ENCODE results near the gene SLC22A31.
A peak's percentile ranks its signal among the peaks of the same experiment; 100 is the strongest.

SLC22A31 gene

GRCh38 chr16:89210904-89211515 lies 10.7 kb upstream of the SLC22A31 start:
- no peaks in the 10 kb centered on the region for H3K9me3 ChIP-seq
- H3K27me3 ChIP-seq: peaks cover 0 to 20% of the 10 kb centered on the region in 2 donors
- no peak for TF ChIP-seq CTCF (IDR thresholded peaks at IDR 0.05)
- H3K27ac ChIP-seq: no peak overlapping the region
- intact Hi-C loops (cut with DNase I; ENCODE audit: low total_unique reads): loop anchor here (10.0 kb wide), 1 partner anchor 266 kb away; no protein-coding TSS in a partner anchor
- H3K36me3 ChIP-seq: no peaks in the 10 kb centered on the region
- H3K4me3 ChIP-seq: no peak overlapping the region
- DNase-seq: no peak
- peaks cover 0 to 9% (median 5%) of the 10 kb centered on the region in 4 donors for H3K4me1 ChIP-seq

GRCh38 chr16:89210165-89210903 lies 10.0 kb upstream of the SLC22A31 start:
- no peak overlapping the region for H3K4me3 ChIP-seq
- no peak for TF ChIP-seq CTCF (IDR thresholded peaks at IDR 0.05)
- H3K4me1 ChIP-seq: peaks cover 0 to 2% (median under 1%) of the 10 kb centered on the region in 4 donors
- no peaks in the 10 kb centered on the region for H3K36me3 ChIP-seq
- intact Hi-C loops (cut with DNase I; ENCODE audit: low total_unique reads): loop anchor here (10.0 kb wide), 1 partner anchor 266 kb away; no protein-coding TSS in a partner anchor
- peaks cover 0 to 20% of the 10 kb centered on the region in 2 donors for H3K27me3 ChIP-seq
- H3K9me3 ChIP-seq: no peaks in the 10 kb centered on the region
- no peak overlapping the region for H3K27ac ChIP-seq
- DNase-seq: no peak

- no peaks in the 10 kb centered on the region for H3K9me3 ChIP-seq
- no peaks in the 10 kb centered on the region for H3K4me1 ChIP-seq
- H3K27ac ChIP-seq: no peak overlapping the region
- H3K36me3 ChIP-seq: no peaks in the 10 kb centered on the region
- H3K4me3 ChIP-seq: no peak overlapping the region
- peaks cover 0 to 26% of the 10 kb centered on the region in 2 donors for H3K27me3 ChIP-seq
- intact Hi-C loops (cut with DNase I; ENCODE audit: low total_unique reads): loop anchor here (10.0 kb wide), 1 partner anchor 265 kb away; no protein-coding TSS in a partner anchor
- no peak for DNase-seq
- no peak for TF ChIP-seq CTCF (IDR thresholded peaks at IDR 0.05)
Measured at GRCh38 chr16:89209522-89210044, 9.2 kb upstream of the SLC22A31 start.

GRCh38 chr16:89207993-89208392 lies 7.7 kb upstream of the SLC22A31 start:
- intact Hi-C loops (cut with DNase I; ENCODE audit: low total_unique reads): no loop called here
- no peak for TF ChIP-seq CTCF (IDR thresholded peaks at IDR 0.05)
- Histone ChIP-seq H3K27ac (no peak overlapping the region), H3K9me3 (no peaks in the 10 kb centered on the region), H3K4me1 (no peaks in the 10 kb centered on the region), H3K27me3 (peaks cover 0 to 39% of the 10 kb centered on the region in 2 donors), H3K36me3 (no peaks in the 10 kb centered on the region), H3K4me3 (no peak overlapping the region)
- DNase-seq: no peak

GRCh38 chr16:89202422-89203215 lies 2.3 kb upstream of the SLC22A31 start:
- peak overlapping the region in 1 of 2 donors; percentile 2 for H3K4me3 ChIP-seq
- peaks cover 0 to 18% (median 6%) of the 10 kb centered on the region in 4 donors for H3K4me1 ChIP-seq
- no peaks in the 10 kb centered on the region for H3K9me3 ChIP-seq
- TF ChIP-seq CTCF (IDR thresholded peaks at IDR 0.05): no peak
- no peaks in the 10 kb centered on the region for H3K36me3 ChIP-seq
- intact Hi-C loops (cut with DNase I; ENCODE audit: low total_unique reads): no loop called here
- peaks cover 0 to 76% of the 10 kb centered on the region in 2 donors for H3K27me3 ChIP-seq
- no peak for DNase-seq
- no peak overlapping the region for H3K27ac ChIP-seq
